Measurements from ENCODE around the gene SCARF2.

GRCh38 chr22:20404881-20405280, 32.7 kb downstream of the SCARF2 start:
- TF ChIP-seq CTCF (IDR thresholded peaks at IDR 0.05; ENCODE audit: low read depth, low read length) (no peak), POLR2A (IDR thresholded peaks at IDR 0.05; ENCODE audit: extremely low read depth, insufficient read length) (no peak)
